ENCODE measurements around the gene KRTAP9-3. TPM values are rescaled to one million over a fixed set of nuclear protein-coding genes. Genes with fewer than 3 reads are reported as not detected.
"Not testable (repeated sequence)": the region's sequence is repeated elsewhere in the genome, so short reads cannot be mapped to it uniquely, and the experiment has no call there.

Gene KRTAP9-3
- total and polyA plus RNA-seq, 5 donors from 2014 or later = not detected

GRCh38 chr17:41267711-41268110, 35.5 kb downstream of the KRTAP9-3 start:
- Mint-ChIP-seq H3K9me3 (no peaks in the 10 kb centered on the region), H3K27me3 (peaks cover 21% of the 10 kb centered on the region), H3K4me1 (peaks cover 0 to 17% (median 7%) of the 10 kb centered on the region in 4 donors), H3K36me3 (no peaks in the 10 kb centered on the region), H3K27ac (no peak overlapping the region), H3K4me3 (no peak overlapping the region)
- H3K4me1 ChIP-seq (ENCODE audit: control insufficient read depth, insufficient read depth, low read length, poor library complexity, severe bottlenecking) = no peaks in the 10 kb centered on the region
- DNase-seq = no peak
- H3K9me3 ChIP-seq (ENCODE audit: control insufficient read depth in 2 of 2, low read length in 2 of 2) = no peaks in the 10 kb centered on the region
- ATAC-seq (ENCODE audit: low read depth in 2 of 2) = no peak
- peaks cover 11% of the 10 kb centered on the region for H3K27me3 ChIP-seq (ENCODE audit: control insufficient read depth, insufficient read depth, low read length)
- H3K27ac ChIP-seq (ENCODE audit: insufficient read depth, low read length, poor library complexity, severe bottlenecking) = no peak overlapping the region
- no peak overlapping the region for H3K4me3 ChIP-seq (ENCODE audit: low read depth, low read length)
- H3K36me3 ChIP-seq (ENCODE audit: control insufficient read depth, insufficient read depth, low read length) = no peaks in the 10 kb centered on the region

- not testable (repeated sequence) for H3K4me3 ChIP-seq (ENCODE audit: low read depth, low read length); H3K4me1 ChIP-seq (ENCODE audit: control insufficient read depth, insufficient read depth, low read length, poor library complexity, severe bottlenecking); H3K27ac Mint-ChIP-seq; H3K4me3 Mint-ChIP-seq; DNase-seq; H3K9me3 ChIP-seq (ENCODE audit: control insufficient read depth in 2 of 2, low read length in 2 of 2); ATAC-seq (ENCODE audit: low read depth in 2 of 2); H3K36me3 ChIP-seq (ENCODE audit: control insufficient read depth, insufficient read depth, low read length); H3K4me1 Mint-ChIP-seq; H3K9me3 Mint-ChIP-seq; H3K27ac ChIP-seq (ENCODE audit: insufficient read depth, low read length, poor library complexity, severe bottlenecking); H3K27me3 ChIP-seq (ENCODE audit: control insufficient read depth, insufficient read depth, low read length); H3K36me3 Mint-ChIP-seq
- H3K27me3 Mint-ChIP-seq = peaks cover 13% of the 10 kb centered on the region
These were observed 39.1 kb downstream of the KRTAP9-3 start for GRCh38 chr17:41271323-41271722.

GRCh38 chr17:41271858-41272257, 39.6 kb downstream of the KRTAP9-3 start:
- no peak overlapping the region for H3K4me3 Mint-ChIP-seq
- no peaks in the 10 kb centered on the region for H3K36me3 Mint-ChIP-seq
- ATAC-seq (ENCODE audit: low read depth in 2 of 2) (no peak), DNase-seq (no peak)
- H3K4me1 ChIP-seq (ENCODE audit: control insufficient read depth, insufficient read depth, low read length, poor library complexity, severe bottlenecking) = no peaks in the 10 kb centered on the region
- H3K36me3 ChIP-seq (ENCODE audit: control insufficient read depth, insufficient read depth, low read length) = no peaks in the 10 kb centered on the region
- H3K4me1 Mint-ChIP-seq = peaks cover 0 to 10% (median 5%) of the 10 kb centered on the region in 4 donors
- no peaks in the 10 kb centered on the region for H3K9me3 ChIP-seq (ENCODE audit: control insufficient read depth in 2 of 2, low read length in 2 of 2)
- peaks cover 16% of the 10 kb centered on the region for H3K27me3 Mint-ChIP-seq
- peaks cover 6% of the 10 kb centered on the region for H3K27me3 ChIP-seq (ENCODE audit: control insufficient read depth, insufficient read depth, low read length)
- H3K9me3 Mint-ChIP-seq = no peaks in the 10 kb centered on the region
- no peak overlapping the region for H3K27ac Mint-ChIP-seq
- no peak overlapping the region for H3K27ac ChIP-seq (ENCODE audit: insufficient read depth, low read length, poor library complexity, severe bottlenecking)
- H3K4me3 ChIP-seq (ENCODE audit: low read depth, low read length) = no peak overlapping the region

GRCh38 chr17:41275648-41276190, 43.5 kb downstream of the KRTAP9-3 start, which contains the start of gene KRTAP9-7:
Gene KRTAP9-7, plus strand, starts transcription at chr17:41275698. Its CDS starts 0 bp downstream, at chr17:41275698.
- not testable (repeated sequence) for H3K4me1 ChIP-seq (ENCODE audit: control insufficient read depth, insufficient read depth, low read length, poor library complexity, severe bottlenecking); H3K9me3 ChIP-seq (ENCODE audit: control insufficient read depth in 2 of 2, low read length in 2 of 2); DNase-seq; H3K4me3 Mint-ChIP-seq; H3K36me3 Mint-ChIP-seq; H3K4me3 ChIP-seq (ENCODE audit: low read depth, low read length); H3K9me3 Mint-ChIP-seq; ATAC-seq (ENCODE audit: low read depth in 2 of 2); H3K27ac Mint-ChIP-seq; H3K36me3 ChIP-seq (ENCODE audit: control insufficient read depth, insufficient read depth, low read length); H3K27ac ChIP-seq (ENCODE audit: insufficient read depth, low read length, poor library complexity, severe bottlenecking)
- peaks cover 0 to 12% (median 3%) of the 10 kb centered on the region in 4 donors for H3K4me1 Mint-ChIP-seq
- peaks cover 15% of the 10 kb centered on the region for H3K27me3 ChIP-seq (ENCODE audit: control insufficient read depth, insufficient read depth, low read length)
- H3K27me3 Mint-ChIP-seq = peaks cover 38% of the 10 kb centered on the region

GRCh38 chr17:41278176-41278955, 46.1 kb downstream of the KRTAP9-3 start:
- H3K4me1 ChIP-seq (ENCODE audit: control insufficient read depth, insufficient read depth, low read length, poor library complexity, severe bottlenecking) = no peaks in the 10 kb centered on the region
- ATAC-seq (ENCODE audit: low read depth in 2 of 2) (no peak), DNase-seq (no peak)
- H3K36me3 ChIP-seq (ENCODE audit: control insufficient read depth, insufficient read depth, low read length) = no peaks in the 10 kb centered on the region
- Mint-ChIP-seq H3K4me1 (peaks cover 0 to 9% (median 0%) of the 10 kb centered on the region in 4 donors), H3K9me3 (peaks cover 0 to 6% (median 0%) of the 10 kb centered on the region in 7 donors), H3K36me3 (no peaks in the 10 kb centered on the region), H3K27ac (no peak overlapping the region), H3K4me3 (no peak overlapping the region), H3K27me3 (peaks cover 38% of the 10 kb centered on the region)
- H3K27ac ChIP-seq (ENCODE audit: insufficient read depth, low read length, poor library complexity, severe bottlenecking) = no peak overlapping the region
- no peaks in the 10 kb centered on the region for H3K9me3 ChIP-seq (ENCODE audit: control insufficient read depth in 2 of 2, low read length in 2 of 2)
- peaks cover 15% of the 10 kb centered on the region for H3K27me3 ChIP-seq (ENCODE audit: control insufficient read depth, insufficient read depth, low read length)
- H3K4me3 ChIP-seq (ENCODE audit: low read depth, low read length) = no peak overlapping the region

Other genes with a start within 250 kb of the KRTAP9-3 start
Only the 30 nearest of the 42 such genes appear.
- not detected for gene KRTAP2-1, start 185.1 kb upstream of the KRTAP9-3 start, total RNA-seq
- not detected for gene KRTAP2-1, start 185.1 kb upstream of the KRTAP9-3 start, polyA plus RNA-seq
- not detected for gene KRTAP2-2, start 177.2 kb upstream of the KRTAP9-3 start, total RNA-seq
- not detected for gene KRTAP2-2, start 177.2 kb upstream of the KRTAP9-3 start, polyA plus RNA-seq
- gene KRTAP2-3, start 172.3 kb upstream of the KRTAP9-3 start, total RNA-seq = not detected
- not detected for gene KRTAP2-3, start 172.3 kb upstream of the KRTAP9-3 start, polyA plus RNA-seq
- gene KRTAP2-4, start 166.6 kb upstream of the KRTAP9-3 start, total RNA-seq = not detected
- not detected for gene KRTAP2-4, start 166.6 kb upstream of the KRTAP9-3 start, polyA plus RNA-seq
- gene KRTAP4-7, start 148.3 kb upstream of the KRTAP9-3 start, total RNA-seq = not detected
- gene KRTAP4-7, start 148.3 kb upstream of the KRTAP9-3 start, polyA plus RNA-seq = not detected
- not detected for gene KRTAP4-8, start 134.3 kb upstream of the KRTAP9-3 start, total RNA-seq
- not detected for gene KRTAP4-8, start 134.3 kb upstream of the KRTAP9-3 start, polyA plus RNA-seq
- not detected for gene KRTAP4-16, start 130.2 kb upstream of the KRTAP9-3 start, total RNA-seq
- gene KRTAP4-16, start 130.2 kb upstream of the KRTAP9-3 start, polyA plus RNA-seq = not detected
- gene KRTAP4-9, start 127.1 kb upstream of the KRTAP9-3 start, total RNA-seq = not detected
- not detected for gene KRTAP4-9, start 127.1 kb upstream of the KRTAP9-3 start, polyA plus RNA-seq
- not detected for gene KRTAP4-11, start 114.1 kb upstream of the KRTAP9-3 start, total RNA-seq
- gene KRTAP4-11, start 114.1 kb upstream of the KRTAP9-3 start, polyA plus RNA-seq = not detected
- gene KRTAP4-12, start 108.3 kb upstream of the KRTAP9-3 start, total RNA-seq = not detected
- not detected for gene KRTAP4-12, start 108.3 kb upstream of the KRTAP9-3 start, polyA plus RNA-seq
- gene KRTAP4-6, start 91.9 kb upstream of the KRTAP9-3 start, total RNA-seq = not detected
- not detected for gene KRTAP4-6, start 91.9 kb upstream of the KRTAP9-3 start, polyA plus RNA-seq
- gene KRTAP4-5, start 82.6 kb upstream of the KRTAP9-3 start, total RNA-seq = not detected
- gene KRTAP4-5, start 82.6 kb upstream of the KRTAP9-3 start, polyA plus RNA-seq = not detected
- gene KRTAP4-4, start 71.7 kb upstream of the KRTAP9-3 start, total RNA-seq = not detected
- gene KRTAP4-4, start 71.7 kb upstream of the KRTAP9-3 start, polyA plus RNA-seq = not detected
- gene KRTAP4-3, start 64.2 kb upstream of the KRTAP9-3 start, total RNA-seq = not detected
- gene KRTAP4-3, start 64.2 kb upstream of the KRTAP9-3 start, polyA plus RNA-seq = not detected
- not detected for gene KRTAP4-2, start 54.2 kb upstream of the KRTAP9-3 start, total RNA-seq
- not detected for gene KRTAP4-2, start 54.2 kb upstream of the KRTAP9-3 start, polyA plus RNA-seq
- gene KRTAP4-1, start 47.5 kb upstream of the KRTAP9-3 start, total RNA-seq = not detected
- not detected for gene KRTAP4-1, start 47.5 kb upstream of the KRTAP9-3 start, polyA plus RNA-seq
- gene KRTAP9-1, start 42.6 kb upstream of the KRTAP9-3 start, total RNA-seq = not detected
- not detected for gene KRTAP9-1, start 42.6 kb upstream of the KRTAP9-3 start, polyA plus RNA-seq
- gene KRTAP9-2, start 5.8 kb upstream of the KRTAP9-3 start, total RNA-seq = not detected
- not detected for gene KRTAP9-2, start 5.8 kb upstream of the KRTAP9-3 start, polyA plus RNA-seq
- gene KRTAP9-8, start 5.5 kb downstream of the KRTAP9-3 start, total RNA-seq = not detected
- not detected for gene KRTAP9-8, start 5.5 kb downstream of the KRTAP9-3 start, polyA plus RNA-seq
- not detected for gene KRTAP9-4, start 17.2 kb downstream of the KRTAP9-3 start, total RNA-seq
- not detected for gene KRTAP9-4, start 17.2 kb downstream of the KRTAP9-3 start, polyA plus RNA-seq
- gene KRTAP9-9, start 22.9 kb downstream of the KRTAP9-3 start, total RNA-seq = not detected
- not detected for gene KRTAP9-9, start 22.9 kb downstream of the KRTAP9-3 start, polyA plus RNA-seq
- gene KRTAP9-6, start 32.9 kb downstream of the KRTAP9-3 start, total RNA-seq = not detected
- gene KRTAP9-6, start 32.9 kb downstream of the KRTAP9-3 start, polyA plus RNA-seq = not detected
- gene KRTAP9-7, start 43.2 kb downstream of the KRTAP9-3 start, total RNA-seq = not detected
- not detected for gene KRTAP9-7, start 43.2 kb downstream of the KRTAP9-3 start, polyA plus RNA-seq
- not detected for gene KRTAP29-1, start 70.4 kb downstream of the KRTAP9-3 start, total RNA-seq
- gene KRTAP29-1, start 70.4 kb downstream of the KRTAP9-3 start, polyA plus RNA-seq = under 1 TPM in 1 of 4 donors, not detected in 3; 0.63 TPM
- gene KRTAP16-1, start 76.9 kb downstream of the KRTAP9-3 start, total RNA-seq = 0.42 TPM
- gene KRTAP16-1, start 76.9 kb downstream of the KRTAP9-3 start, polyA plus RNA-seq = under 1 TPM in 1 of 4 donors, not detected in 3; 0.17 TPM
- gene KRTAP17-1, start 83.3 kb downstream of the KRTAP9-3 start, total RNA-seq = not detected
- not detected for gene KRTAP17-1, start 83.3 kb downstream of the KRTAP9-3 start, polyA plus RNA-seq
- not detected for gene KRT33A, start 118.4 kb downstream of the KRTAP9-3 start, total RNA-seq
- not detected for gene KRT33A, start 118.4 kb downstream of the KRTAP9-3 start, polyA plus RNA-seq
- not detected for gene KRT33B, start 137.4 kb downstream of the KRTAP9-3 start, total RNA-seq
- not detected for gene KRT33B, start 137.4 kb downstream of the KRTAP9-3 start, polyA plus RNA-seq
- not detected for gene KRT34, start 149.9 kb downstream of the KRTAP9-3 start, total RNA-seq
- gene KRT34, start 149.9 kb downstream of the KRTAP9-3 start, polyA plus RNA-seq = not detected
- gene KRT31, start 165.2 kb downstream of the KRTAP9-3 start, total RNA-seq = not detected
- gene KRT31, start 165.2 kb downstream of the KRTAP9-3 start, polyA plus RNA-seq = not detected

All from CD4-positive, CD25-positive, alpha-beta regulatory T cell (primary cell).